HG02943 (cell line): ENCODE measurements around the gene ORMDL2.
"Not testable (repeated sequence)": the region's sequence is repeated elsewhere in the genome, so short reads cannot be mapped to it uniquely, and the experiment has no call there.

Experiments used
- ATAC-seq: cut with Tn5 transposase; IDR thresholded peaks from one replicate; pipeline ENCODE4 v1.9.1; 2021; ENCODE audit warnings: mild to moderate bottlenecking, low read depth, moderate library complexity; ENCODE audit not compliant: unreplicated experiment

The ORMDL2 gene

DNA sequence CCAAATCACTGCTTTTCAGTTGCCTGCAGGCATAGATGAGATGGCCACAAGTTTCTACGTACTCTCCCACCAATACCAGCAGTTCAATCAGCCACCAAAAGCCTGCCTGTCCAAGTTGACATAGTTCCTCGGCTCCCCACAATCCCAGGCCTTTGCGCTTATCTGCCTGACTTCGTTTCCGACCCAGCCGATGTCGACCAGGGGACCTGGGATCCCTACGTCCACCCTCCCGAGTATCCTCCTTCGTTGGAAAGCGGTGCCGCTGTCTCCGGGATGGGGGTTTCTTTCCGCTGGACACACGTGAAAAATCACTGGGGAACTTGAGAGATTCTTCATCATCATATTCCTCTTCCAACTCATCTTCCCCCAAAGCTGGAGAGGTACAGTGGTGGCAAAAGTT lies 10.0 kb downstream of the ORMDL2 start:
- ATAC-seq: no peak

DNA sequence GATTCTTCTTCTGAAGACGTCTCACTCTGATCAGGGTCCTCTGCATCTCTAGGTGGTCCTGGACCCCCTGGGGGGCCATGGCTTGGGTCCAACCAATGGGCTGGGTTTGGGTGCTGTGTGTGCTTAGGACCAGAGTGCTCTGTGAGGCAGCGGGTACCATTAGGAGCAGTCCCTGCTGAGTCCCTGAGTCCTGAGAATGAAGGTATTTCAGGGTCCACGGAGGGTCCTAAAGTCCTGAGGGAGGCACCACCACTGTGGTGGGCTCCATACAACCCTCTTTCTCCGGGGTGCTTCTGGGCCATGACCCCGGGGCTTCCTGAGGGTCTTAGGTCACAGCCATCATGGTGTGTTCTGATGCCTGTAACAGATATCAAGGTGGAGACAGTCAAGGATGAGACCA lies 10.5 kb downstream of the ORMDL2 start:
- ATAC-seq: no peak

GRCh38 chr12:55829967-55830600 lies 12.2 kb downstream of the ORMDL2 start:
- peak; percentile 31 for ATAC-seq

- no peak for ATAC-seq
Measured at GRCh38 chr12:55830601-55831446, 13.0 kb downstream of the ORMDL2 start.

DNA sequence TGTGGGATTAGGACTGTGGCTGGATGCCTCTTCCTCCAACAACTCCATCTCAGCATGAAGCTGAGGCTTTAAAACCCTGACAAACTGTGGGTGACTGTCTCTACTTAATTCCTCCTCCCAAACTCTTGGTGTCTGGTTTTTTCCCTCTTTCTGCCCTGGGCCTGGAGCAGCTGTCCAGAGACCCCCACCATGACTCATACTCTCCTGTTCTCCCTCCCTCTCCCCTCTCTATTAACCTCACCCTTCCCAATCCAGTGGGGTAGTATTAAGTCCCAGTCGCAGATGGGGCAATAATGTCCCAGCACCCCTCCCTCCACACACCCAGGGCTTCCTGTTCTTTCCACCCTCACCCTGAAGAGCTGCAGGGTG lies 13.6 kb downstream of the ORMDL2 start:
- no peak for ATAC-seq

DNA sequence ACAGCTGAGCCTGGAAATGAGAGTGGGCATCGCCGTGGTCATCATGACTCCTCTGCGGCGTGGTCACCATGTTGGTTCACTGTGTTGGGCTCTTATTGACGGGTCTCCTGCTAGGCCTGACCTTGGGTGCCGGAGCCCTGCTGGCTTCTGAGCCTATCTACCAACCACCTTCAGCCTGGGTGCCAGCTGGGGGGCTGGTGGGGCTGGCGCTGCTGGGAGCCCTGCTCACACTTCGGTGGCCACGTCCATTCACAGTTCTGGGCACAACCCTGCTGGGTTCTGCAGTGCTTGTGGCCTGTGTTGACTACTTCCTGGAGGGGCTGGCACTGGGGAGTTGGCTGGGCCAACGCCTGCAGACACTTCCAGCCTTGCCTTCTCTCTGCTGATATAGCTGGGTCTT lies 15.2 kb downstream of the ORMDL2 start:
- ATAC-seq: no peak

DNA sequence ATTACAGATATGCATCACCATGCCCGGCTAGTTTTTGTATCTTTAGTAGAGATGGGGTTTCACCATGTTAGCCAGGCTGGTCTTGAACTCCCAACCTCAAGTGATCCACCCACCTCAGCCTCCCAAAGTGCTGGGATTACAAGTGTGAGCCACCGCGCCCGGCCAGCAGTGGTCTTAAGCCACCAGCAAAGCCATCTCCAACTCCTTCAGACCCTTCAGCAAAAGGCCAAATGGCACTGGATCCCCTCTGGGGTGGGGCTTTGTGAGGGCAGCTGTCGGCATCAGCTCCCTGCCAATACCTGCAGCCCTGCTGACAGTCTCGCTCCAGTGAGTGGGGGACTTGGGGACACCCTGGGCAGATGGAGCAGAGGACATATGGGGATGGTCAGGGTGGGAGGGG lies 16.6 kb downstream of the ORMDL2 start:
- ATAC-seq: not testable (repeated sequence)

DNA sequence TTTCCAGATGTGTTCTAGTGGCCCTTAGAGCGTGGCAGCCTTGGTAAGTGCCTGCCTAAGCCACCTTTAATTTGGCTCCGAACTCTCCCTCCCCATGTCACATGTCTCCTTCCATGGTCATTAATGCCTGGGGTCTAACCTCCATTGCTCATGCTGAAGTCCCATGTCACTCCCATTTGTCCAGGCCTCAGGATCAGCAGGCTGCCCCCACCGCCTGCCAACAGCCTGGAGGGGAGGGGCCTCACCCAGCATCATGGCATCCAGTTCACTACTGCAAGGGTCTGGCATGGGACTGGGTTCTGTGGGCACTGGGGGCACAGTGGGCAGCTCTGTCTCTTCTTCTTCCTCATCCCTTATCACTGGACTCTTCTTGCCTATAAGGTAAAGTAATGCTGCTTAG lies 20.5 kb downstream of the ORMDL2 start:
- no peak for ATAC-seq

GRCh38 chr12:55839345-55840140 lies 21.7 kb downstream of the ORMDL2 start:
- no peak for ATAC-seq

DNA sequence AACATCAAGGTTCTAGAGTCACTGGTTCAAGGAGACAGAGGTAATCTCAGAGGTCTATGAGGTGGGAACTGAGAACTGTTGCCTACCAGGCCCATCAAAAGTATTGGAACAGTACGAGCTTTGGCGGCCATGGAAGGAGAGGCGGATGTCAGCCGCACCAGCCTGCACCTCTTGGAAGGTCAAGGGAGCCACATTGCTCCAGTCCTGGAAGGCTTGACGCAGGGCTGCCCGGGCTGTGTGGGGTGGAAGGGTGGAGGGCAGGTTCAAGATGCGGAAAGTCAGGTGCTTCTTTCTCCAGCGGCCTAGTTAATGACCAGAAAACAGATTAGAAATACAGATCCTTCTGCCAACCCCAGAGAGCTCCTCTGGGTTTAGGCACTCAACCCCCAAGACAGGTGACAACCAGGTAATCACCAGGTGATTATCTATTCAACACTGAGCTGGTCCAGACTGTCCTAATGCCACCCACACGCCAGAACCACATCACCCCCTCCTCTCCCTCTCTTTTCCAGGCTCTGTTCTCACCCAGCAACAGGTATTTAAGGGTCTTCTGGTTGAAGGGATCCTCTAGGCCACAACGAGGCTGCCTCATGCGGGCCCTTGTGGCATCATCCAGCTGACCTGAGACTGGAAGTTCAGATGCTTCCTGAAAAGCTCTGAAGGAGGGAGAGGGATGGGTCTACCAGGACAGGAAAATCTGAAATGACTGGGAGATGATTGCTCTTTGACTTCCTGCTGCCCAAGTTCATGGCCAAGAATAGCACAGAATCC lies 22.9 kb downstream of the ORMDL2 start:
- no peak for ATAC-seq

- ATAC-seq: no peak
Measured at GRCh38 chr12:55842681-55843429, 25.0 kb downstream of the ORMDL2 start, which contains the start of gene MMP19. TSS of gene MMP19 (minus strand) at chr12:55842936. CDS start at chr12:55842830, 106 bp downstream.

DNA sequence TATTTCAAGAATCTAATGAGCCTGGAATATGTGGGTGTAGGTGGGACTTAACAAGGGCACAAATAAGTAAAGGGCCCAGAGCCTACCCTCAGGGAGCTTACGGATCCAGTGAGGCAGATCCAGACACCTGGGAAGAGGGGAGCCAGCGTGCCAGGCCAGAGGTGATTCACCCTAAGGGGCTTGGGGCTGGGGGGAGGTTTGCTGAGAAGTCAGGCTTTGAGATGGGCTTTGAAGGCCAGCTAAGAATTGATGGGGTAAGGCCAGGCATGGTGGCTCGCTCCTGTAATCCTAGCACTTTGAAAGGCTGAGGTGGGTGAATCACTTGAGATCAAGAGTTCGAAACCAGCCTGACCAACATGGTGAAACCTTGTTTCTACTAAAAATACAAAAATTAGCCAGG lies 25.6 kb downstream of the ORMDL2 start:
- ATAC-seq: no peak

DNA sequence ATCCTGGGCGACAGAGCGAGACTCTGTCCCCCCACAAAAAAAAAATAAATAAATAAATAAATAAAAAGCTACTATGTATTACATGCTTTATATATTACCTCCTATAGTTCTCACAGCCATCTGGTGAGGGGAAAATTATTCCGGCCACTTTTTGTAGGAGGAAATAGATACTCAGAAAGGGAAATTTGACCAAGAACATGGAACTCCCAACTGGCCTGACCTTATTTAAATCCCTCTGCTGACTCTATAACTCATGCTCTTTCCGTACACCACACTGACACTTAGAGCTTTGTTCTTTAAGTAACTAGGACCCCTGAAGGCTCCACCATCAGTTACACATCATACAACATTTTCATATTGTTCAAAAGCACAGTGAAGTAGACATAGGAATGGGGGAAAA lies 27.1 kb downstream of the ORMDL2 start:
- no peak for ATAC-seq

GRCh38 chr12:55845361-55845760 lies 27.5 kb downstream of the ORMDL2 start:
- ATAC-seq: no peak

DNA sequence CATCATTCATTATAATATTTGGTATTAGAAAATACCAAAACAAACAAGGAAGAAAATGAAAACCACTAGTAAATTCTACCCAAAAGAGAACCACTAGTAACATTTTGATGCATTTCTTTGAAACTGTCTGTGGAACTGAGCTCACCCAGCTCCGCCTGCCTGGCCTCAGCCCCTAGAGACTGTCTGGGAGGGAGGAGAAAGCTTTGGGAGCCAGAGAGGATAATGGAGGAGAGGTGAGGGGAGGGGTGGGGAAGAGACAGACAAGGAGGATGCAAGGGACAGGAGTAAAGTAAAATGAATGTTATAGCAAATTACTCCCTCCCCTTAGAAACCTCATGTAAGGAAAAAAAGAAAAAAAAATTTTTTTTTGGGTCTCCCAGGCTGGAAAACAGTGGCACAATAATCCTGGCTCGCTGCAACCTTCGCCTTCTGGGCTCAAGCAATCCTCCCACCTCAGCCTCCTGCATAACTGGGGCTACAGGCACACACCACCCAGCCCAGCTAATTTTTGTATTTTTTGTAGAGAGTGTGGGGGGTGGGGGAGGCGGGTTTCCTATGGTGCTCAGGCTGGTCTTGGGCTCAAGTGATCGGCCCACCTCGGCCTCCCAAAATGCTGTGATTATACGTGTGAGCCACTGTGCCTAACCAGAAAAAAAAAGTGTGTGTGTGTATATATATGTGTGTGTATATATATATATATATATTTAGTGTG lies 28.1 kb downstream of the ORMDL2 start:
- ATAC-seq: no peak

- no peak for ATAC-seq
Measured at GRCh38 chr12:55847033-55847432, 29.2 kb downstream of the ORMDL2 start.

DNA sequence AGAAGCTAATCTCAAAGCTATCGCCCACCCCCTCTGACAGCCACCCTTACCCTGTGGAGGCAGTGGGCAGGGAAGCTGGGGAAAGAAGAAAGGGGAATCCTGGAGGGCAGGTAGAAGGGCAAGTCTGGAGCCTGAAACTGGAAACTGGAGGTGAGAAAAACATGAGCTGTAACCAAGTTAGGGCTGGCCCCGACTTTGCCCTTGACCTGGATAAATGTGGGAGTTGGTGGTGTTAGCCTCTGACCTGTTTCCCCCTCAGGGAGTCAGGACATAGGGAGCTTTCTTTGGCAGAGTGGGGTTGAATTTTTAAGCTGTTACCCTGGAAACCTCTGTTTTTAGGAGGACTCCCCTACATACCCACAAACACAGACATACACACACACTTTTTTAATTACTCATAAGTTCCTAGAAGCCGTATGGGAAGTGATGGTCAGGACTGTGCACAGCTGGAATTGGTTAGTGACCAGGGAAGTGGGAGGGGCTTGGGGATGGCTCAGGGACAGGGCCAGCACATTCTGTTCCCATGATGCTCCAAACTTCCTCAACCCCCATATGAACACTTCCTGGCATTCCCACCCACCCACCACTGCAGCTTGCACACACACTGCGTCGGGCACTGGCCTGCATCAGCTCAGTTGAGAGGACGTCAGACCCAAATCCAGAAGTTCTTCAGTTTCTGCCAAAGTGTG lies 29.9 kb downstream of the ORMDL2 start:
- ATAC-seq: no peak

DNA sequence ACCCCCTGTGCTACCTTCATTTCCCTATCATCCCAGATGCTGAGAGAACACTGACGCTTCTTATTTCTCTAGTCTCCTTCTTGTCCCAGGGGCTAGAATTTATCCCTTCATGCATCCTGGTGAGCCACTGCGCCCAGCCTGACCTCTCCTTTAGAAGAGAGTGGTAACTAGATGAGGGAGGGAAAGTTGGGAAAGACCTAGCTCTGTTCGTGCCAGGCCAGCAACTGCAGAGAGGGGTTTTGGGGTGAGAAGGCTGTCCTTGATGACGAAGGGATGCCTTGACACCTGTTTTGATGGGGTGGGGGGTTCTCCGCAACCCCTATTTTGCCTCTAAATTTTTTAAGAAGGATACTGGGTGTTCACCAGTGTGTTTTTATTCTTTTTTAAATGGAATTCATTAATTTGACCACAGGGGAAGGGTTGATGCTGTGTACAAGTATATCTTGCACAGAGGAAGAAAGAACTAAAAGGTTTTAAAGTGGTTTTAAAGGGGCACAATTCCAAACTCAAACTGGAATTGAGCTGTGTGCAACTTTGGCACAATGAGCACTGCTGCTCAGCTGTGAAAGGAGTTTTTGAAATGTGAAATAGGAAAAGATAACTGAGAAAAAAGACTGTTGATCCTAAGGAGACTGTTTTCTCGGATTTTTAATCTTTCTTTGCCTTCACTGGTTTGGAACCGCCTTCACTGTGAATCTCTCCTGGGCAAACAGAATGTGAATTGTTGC lies 31.9 kb downstream of the ORMDL2 start:
- no peak for ATAC-seq
